KMS-11 (cell line): Measurements from ENCODE around the gene PRRT2.

ENCODE experiments used
- H2AFZ ChIP-seq: fragments of 200-600 bp; sonication (generic); 2 replicates; pipeline ENCODE4 v1.6.1; 2016; ENCODE audit warnings: antibody characterized with exemption, mixed run types, low read depth
- H3K27ac ChIP-seq: fragments of 200-600 bp; sonication (generic); 2 replicates; pipeline ENCODE4 v1.6.1; 2016; ENCODE audit warnings: mild to moderate bottlenecking, mixed run types
- H3K27me3 ChIP-seq: fragments of 200-600 bp; sonication (generic); 2 replicates; pipeline ENCODE4 v1.6.1; 2017; ENCODE audit warnings: mild to moderate bottlenecking, low read depth, mixed run types, moderate library complexity; ENCODE audit not compliant: insufficient read depth
- H3K36me3 ChIP-seq: fragments of 200-600 bp; sonication (generic); 2 replicates; pipeline ENCODE4 v1.6.1; 2017; ENCODE audit warnings: mild to moderate bottlenecking, mixed run types; ENCODE audit not compliant: insufficient read depth
- H3K4me1 ChIP-seq: fragments of 200-600 bp; sonication (generic); 2 replicates; pipeline ENCODE4 v1.6.1; 2016; ENCODE audit warnings: mild to moderate bottlenecking, low read depth, mixed run types; ENCODE audit not compliant: poor library complexity, severe bottlenecking
- H3K4me2 ChIP-seq: fragments of 200-600 bp; sonication (generic); 2 replicates; pipeline ENCODE4 v1.7.0; 2016; ENCODE audit warnings: mild to moderate bottlenecking, mixed run types
- H3K4me3 ChIP-seq: fragments of 200-600 bp; sonication (generic); IDR thresholded peaks from 2 replicates; pipeline ENCODE4 v1.6.1; 2017; ENCODE audit warnings: low read depth, low read length, mixed read lengths; ENCODE audit not compliant: insufficient read depth
- H3K79me2 ChIP-seq: fragments of 200-600 bp; sonication (generic); 2 replicates; pipeline ENCODE4 v1.6.1; 2016; ENCODE audit warnings: low read depth, mixed run types; ENCODE audit not compliant: insufficient read depth
- H3K9ac ChIP-seq: fragments of 200-600 bp; sonication (generic); 2 replicates; pipeline ENCODE4 v1.6.1; 2016; ENCODE audit warnings: mild to moderate bottlenecking, mixed run types
- H4K20me1 ChIP-seq: fragments of 200-600 bp; sonication (generic); 2 replicates; pipeline ENCODE4 v1.6.1; 2016; ENCODE audit warnings: mild to moderate bottlenecking, mixed run types; ENCODE audit not compliant: insufficient read depth
- TF ChIP-seq, protein P1 (sequence below): fragments of 200-600 bp; sonication (generic); conservative IDR thresholded peaks from 2 replicates; pipeline ENCODE4 v1.6.1; 2017; ENCODE audit warnings: low read depth, mild to moderate bottlenecking, antibody characterized with exemption, low read length, moderate library complexity, mixed read lengths

The PRRT2 gene

DNA sequence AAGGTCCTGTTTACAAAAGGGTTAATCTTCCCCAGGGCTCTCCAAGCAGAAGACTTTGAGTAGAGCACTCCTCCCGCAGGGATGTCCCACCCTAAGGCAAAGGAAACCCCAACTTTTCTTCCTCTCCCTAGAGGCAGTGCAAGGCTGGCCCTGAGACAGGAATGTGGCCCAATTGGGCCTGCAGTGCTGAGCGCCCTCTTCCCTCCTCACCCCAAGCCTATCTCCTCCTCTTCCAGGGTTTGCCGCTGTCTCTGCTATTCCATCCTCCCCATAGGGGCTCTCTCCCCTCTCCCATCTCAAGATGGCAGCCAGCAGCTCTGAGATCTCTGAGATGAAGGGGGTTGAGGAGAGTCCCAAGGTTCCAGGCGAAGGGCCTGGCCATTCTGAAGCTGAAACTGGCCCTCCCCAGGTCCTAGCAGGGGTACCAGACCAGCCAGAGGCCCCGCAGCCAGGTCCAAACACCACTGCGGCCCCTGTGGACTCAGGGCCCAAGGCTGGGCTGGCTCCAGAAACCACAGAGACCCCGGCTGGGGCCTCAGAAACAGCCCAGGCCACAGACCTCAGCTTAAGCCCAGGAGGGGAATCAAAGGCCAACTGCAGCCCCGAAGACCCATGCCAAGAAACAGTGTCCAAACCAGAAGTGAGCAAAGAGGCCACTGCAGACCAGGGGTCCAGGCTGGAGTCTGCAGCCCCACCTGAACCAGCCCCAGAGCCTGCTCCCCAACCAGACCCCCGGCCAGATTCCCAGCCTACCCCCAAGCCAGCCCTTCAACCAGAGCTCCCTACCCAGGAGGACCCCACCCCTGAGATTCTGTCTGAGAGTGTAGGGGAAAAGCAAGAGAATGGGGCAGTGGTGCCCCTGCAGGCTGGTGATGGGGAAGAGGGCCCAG is 1.0 kb downstream of the PRRT2 start:
- H2AFZ ChIP-seq = no peak overlapping the region
- H3K4me1 ChIP-seq = peaks cover 55% of the 10 kb centered on the region
- peaks cover 6% of the 10 kb centered on the region; the same call in 1 of the 2 replicates for H3K36me3 ChIP-seq
- peak overlapping the region; percentile 83 for H3K4me2 ChIP-seq
- no peaks in the 10 kb centered on the region for H3K27me3 ChIP-seq
- H3K27ac ChIP-seq = no peak overlapping the region
- H3K9ac ChIP-seq = no peak overlapping the region
- no peak overlapping the region for H3K4me3 ChIP-seq
- H4K20me1 ChIP-seq = no peaks in the 10 kb centered on the region
- H3K79me2 ChIP-seq = peaks cover 37% of the 10 kb centered on the region
- TF ChIP-seq, protein P1, sequence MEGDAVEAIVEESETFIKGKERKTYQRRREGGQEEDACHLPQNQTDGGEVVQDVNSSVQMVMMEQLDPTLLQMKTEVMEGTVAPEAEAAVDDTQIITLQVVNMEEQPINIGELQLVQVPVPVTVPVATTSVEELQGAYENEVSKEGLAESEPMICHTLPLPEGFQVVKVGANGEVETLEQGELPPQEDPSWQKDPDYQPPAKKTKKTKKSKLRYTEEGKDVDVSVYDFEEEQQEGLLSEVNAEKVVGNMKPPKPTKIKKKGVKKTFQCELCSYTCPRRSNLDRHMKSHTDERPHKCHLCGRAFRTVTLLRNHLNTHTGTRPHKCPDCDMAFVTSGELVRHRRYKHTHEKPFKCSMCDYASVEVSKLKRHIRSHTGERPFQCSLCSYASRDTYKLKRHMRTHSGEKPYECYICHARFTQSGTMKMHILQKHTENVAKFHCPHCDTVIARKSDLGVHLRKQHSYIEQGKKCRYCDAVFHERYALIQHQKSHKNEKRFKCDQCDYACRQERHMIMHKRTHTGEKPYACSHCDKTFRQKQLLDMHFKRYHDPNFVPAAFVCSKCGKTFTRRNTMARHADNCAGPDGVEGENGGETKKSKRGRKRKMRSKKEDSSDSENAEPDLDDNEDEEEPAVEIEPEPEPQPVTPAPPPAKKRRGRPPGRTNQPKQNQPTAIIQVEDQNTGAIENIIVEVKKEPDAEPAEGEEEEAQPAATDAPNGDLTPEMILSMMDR = no peak

DNA sequence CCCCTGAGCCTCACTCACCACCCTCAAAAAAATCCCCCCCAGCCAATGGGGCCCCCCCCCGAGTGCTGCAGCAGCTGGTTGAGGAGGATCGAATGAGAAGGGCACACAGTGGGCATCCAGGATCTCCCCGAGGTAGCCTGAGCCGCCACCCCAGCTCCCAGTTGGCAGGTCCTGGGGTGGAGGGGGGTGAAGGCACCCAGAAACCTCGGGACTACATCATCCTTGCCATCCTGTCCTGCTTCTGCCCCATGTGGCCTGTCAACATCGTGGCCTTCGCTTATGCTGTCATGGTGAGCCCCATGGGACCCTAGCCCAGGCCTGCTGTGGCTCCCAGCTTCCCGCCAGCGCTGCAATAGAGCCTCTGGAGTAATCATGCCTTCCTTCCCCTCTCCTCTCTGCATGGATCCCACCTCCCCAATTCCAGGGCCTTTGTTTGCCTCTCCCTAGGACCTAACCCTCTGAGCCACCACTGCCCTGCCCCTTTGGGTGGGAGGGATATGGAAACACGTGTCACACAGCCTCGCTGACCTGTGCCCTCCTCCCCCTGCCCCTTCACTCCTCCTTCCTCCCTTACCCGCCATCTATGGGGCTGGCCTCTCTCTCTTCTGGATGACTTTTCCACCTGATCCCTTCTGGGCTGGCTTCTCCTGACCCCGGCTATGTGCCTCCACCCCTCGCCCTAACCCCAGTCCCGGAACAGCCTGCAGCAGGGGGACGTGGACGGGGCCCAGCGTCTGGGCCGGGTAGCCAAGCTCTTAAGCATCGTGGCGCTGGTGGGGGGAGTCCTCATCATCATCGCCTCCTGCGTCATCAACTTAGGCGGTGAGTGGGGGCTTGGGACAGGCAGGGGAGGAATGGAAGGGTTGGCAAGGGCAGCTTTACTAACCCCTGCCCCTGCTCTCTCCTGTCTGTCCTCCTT is 1.9 kb downstream of the PRRT2 start:
- H4K20me1 ChIP-seq = no peaks in the 10 kb centered on the region
- H3K79me2 ChIP-seq = peaks cover 35% of the 10 kb centered on the region
- H3K36me3 ChIP-seq = peaks cover 2% of the 10 kb centered on the region; the same call in 1 of the 2 replicates
- peaks cover 60% of the 10 kb centered on the region for H3K4me1 ChIP-seq
- H3K27me3 ChIP-seq = no peaks in the 10 kb centered on the region
- no peak overlapping the region for H2AFZ ChIP-seq
- H3K4me2 ChIP-seq = no peak overlapping the region
- H3K9ac ChIP-seq = no peak overlapping the region
- TF ChIP-seq, protein P1 = no peak
- H3K4me3 ChIP-seq = no peak overlapping the region
- no peak overlapping the region for H3K27ac ChIP-seq

DNA sequence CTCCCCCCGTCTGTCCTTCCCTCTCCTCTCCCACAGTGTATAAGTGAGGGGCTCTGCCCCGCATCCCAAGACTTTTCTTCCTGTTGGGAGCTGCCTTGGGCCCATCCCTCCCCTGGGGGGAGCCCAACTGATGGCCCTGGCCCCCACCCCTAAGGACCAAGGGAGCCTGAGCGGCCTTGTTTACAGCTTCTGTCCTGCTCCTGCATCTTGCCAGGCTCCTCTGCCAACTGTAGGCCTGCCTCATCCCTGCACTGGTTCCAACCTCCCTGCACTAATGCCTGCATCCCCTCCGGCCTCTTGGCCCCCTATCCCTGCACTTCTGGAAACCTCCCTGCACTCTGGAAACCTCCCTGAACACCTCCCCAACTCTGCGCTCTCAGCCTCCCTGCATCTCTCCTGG is 2.6 kb downstream of the PRRT2 start:
- H3K4me2 ChIP-seq = peak overlapping the region; percentile 77; the same call in 1 of the 2 replicates
- H3K9ac ChIP-seq = no peak overlapping the region; the same call in 1 of the 2 replicates
- no peaks in the 10 kb centered on the region for H3K36me3 ChIP-seq
- H4K20me1 ChIP-seq = no peaks in the 10 kb centered on the region
- H3K4me3 ChIP-seq = no peak overlapping the region
- peaks cover 60% of the 10 kb centered on the region for H3K4me1 ChIP-seq
- H3K27me3 ChIP-seq = no peaks in the 10 kb centered on the region
- H2AFZ ChIP-seq = no peak overlapping the region
- H3K79me2 ChIP-seq = peaks cover 33% of the 10 kb centered on the region
- H3K27ac ChIP-seq = no peak overlapping the region
- TF ChIP-seq, protein P1 = no peak

DNA sequence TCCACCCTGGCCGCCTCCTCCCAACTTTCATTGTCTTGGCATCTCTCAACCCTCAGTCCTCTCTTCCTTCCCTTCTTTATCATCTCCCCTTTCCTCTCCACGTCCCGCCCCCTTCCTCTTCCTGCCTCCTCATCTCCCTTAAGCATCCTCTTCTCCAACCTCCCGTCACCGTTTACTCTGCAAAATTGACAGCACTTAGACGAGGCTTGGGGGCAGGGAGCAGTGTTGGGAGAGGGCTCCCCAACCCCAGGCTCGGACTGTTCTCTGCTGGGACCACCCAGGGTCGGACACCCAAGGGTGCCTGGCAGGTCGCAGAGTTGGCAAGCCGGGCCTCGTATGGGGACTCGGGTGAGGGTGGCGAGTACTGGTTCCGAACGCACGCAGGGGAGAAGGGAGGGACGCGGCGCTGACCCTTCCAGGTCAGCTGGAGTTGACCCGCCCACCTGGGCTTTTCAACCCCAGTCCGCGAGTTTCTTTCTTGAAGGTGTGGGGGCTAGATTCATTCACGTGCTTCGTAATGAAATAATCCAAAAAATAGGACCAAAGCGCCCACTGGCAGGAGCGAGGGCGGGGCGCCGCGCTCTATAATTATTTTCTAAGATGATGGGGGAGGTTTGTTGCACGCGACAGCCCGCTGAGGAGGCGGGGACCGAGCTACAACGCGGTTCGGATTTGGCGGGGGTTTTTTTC is 3.2 kb downstream of the PRRT2 start:
- Histone ChIP-seq H3K36me3 (no peaks in the 10 kb centered on the region), H3K4me1 (peaks cover 60% of the 10 kb centered on the region), H3K27me3 (no peaks in the 10 kb centered on the region), H3K79me2 (peaks cover 27% of the 10 kb centered on the region), H3K4me3 (no peak overlapping the region), H4K20me1 (no peaks in the 10 kb centered on the region), H3K4me2 (peak overlapping the region; percentile 77), H2AFZ (peak overlapping the region; percentile 62; the same call in 1 of the 2 replicates), H3K27ac (peak overlapping the region; percentile 58; the same call in 1 of the 2 replicates), H3K9ac (peak overlapping the region; percentile 63; the same call in 1 of the 2 replicates)
- TF ChIP-seq, protein P1 = no peak
